ENCODE measurements around the gene CAB39L. TPM values are rescaled to one million over a fixed set of nuclear protein-coding genes. Genes with fewer than 3 reads are reported as not detected.

CAB39L gene
- total RNA-seq, 1 experiment from 2014 or later: 6.2 TPM

DNA sequence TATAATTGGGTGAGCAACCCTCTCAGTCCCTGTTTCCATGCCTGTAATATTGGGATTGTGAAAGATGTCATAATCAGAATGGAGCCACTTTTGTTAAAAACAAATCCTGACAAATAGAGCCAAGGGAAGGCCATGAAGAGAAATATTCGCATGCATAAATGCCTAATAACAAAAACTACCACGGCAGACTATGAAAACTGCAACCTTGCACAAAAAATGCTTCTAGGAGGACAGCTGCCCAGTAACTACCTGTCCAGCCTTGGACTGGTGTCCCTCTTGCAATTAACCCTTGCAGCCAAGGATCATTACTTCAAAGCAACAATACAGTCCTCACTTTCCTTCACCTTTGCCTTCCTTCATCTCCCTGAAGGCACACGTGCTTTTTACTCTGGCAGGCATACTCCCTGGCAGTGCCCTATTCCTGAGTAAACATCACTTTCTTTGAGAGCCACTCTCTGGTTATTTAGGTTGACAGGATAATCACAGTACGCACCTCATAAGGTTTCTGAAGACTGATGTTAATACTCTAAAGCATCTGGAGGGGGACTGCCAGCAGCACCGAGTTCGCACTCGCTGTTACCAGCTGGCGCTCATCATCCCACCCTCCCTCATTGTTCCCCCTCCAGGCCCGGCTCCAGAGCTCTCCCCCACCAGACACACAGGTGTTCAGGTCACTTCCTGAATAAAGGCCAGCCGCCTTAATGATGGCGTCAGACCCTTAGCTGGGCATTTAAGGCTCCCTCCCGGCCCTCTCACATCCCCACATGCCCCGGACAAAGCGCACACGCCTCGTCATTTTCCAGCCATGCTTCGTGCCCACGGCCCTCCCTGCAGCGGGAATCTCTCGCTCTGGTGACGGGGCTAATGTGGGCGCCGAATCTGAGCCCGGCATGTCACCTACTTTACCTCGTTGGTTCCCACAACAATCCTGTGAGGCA lies 138.8 kb downstream of the CAB39L start:
- DNase-seq (ENCODE audit: unreplicated experiment): no peak
- TF ChIP-seq, protein P1, sequence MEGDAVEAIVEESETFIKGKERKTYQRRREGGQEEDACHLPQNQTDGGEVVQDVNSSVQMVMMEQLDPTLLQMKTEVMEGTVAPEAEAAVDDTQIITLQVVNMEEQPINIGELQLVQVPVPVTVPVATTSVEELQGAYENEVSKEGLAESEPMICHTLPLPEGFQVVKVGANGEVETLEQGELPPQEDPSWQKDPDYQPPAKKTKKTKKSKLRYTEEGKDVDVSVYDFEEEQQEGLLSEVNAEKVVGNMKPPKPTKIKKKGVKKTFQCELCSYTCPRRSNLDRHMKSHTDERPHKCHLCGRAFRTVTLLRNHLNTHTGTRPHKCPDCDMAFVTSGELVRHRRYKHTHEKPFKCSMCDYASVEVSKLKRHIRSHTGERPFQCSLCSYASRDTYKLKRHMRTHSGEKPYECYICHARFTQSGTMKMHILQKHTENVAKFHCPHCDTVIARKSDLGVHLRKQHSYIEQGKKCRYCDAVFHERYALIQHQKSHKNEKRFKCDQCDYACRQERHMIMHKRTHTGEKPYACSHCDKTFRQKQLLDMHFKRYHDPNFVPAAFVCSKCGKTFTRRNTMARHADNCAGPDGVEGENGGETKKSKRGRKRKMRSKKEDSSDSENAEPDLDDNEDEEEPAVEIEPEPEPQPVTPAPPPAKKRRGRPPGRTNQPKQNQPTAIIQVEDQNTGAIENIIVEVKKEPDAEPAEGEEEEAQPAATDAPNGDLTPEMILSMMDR (IDR thresholded peaks at IDR 0.05; ENCODE audit: unreplicated experiment): no peak
- no peaks in the 10 kb centered on the region for H3K9me3 Mint-ChIP-seq (ENCODE audit: unreplicated experiment)
- BruUV-seq (replicated peaks): no TSS peak
- intact Hi-C loops (cut with micrococcal nuclease): no loop called here
- no peaks in the 10 kb centered on the region for H3K36me3 Mint-ChIP-seq (ENCODE audit: insufficient read depth, unreplicated experiment)
- H3K27me3 Mint-ChIP-seq (ENCODE audit: insufficient read depth, unreplicated experiment): no peaks in the 10 kb centered on the region
- POLR2A ChIA-PET: no interaction called here
- CTCF ChIA-PET: interaction anchor here (1.6 kb wide), 1 partner anchor 303 kb away, joined by 5 read pairs; no protein-coding TSS in a partner anchor
- peaks cover 17% of the 10 kb centered on the region for H3K4me1 Mint-ChIP-seq (ENCODE audit: insufficient read depth, unreplicated experiment)
- H3K27ac Mint-ChIP-seq (ENCODE audit: low read depth, unreplicated experiment): no peak overlapping the region
- H3K4me3 Mint-ChIP-seq (ENCODE audit: unreplicated experiment): no peak overlapping the region

DNA sequence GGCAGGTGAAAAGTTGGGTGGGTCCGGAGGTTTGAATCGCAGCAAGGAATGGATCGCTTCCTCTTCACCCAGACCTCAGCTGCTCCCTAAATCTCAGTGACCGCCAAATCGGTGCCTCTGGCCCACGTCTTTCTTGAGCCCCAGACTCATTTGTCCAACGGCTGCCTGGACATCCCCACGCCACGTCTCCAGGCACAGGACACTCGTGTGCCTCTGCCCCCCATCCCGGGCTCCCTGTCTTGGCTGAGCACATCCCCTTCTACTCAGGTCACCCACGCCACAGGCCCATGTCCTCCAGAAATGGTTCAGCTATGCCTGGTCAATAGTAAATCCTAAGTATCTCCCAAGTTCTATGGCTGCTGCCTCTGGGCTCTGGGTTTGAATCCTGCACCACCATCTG lies 139.5 kb downstream of the CAB39L start:
- no peak overlapping the region for H3K4me3 Mint-ChIP-seq (ENCODE audit: unreplicated experiment)
- peaks cover 18% of the 10 kb centered on the region for H3K4me1 Mint-ChIP-seq (ENCODE audit: insufficient read depth, unreplicated experiment)
- ChIA-PET CTCF (no interaction called here), POLR2A (no interaction called here)
- H3K27me3 Mint-ChIP-seq (ENCODE audit: insufficient read depth, unreplicated experiment): no peaks in the 10 kb centered on the region
- H3K36me3 Mint-ChIP-seq (ENCODE audit: insufficient read depth, unreplicated experiment): peaks cover 2% of the 10 kb centered on the region
- BruUV-seq (replicated peaks): no TSS peak
- TF ChIP-seq, protein P1 (IDR thresholded peaks at IDR 0.05; ENCODE audit: unreplicated experiment): no peak
- H3K27ac Mint-ChIP-seq (ENCODE audit: low read depth, unreplicated experiment): no peak overlapping the region
- intact Hi-C loops (cut with micrococcal nuclease): no loop called here
- no peaks in the 10 kb centered on the region for H3K9me3 Mint-ChIP-seq (ENCODE audit: unreplicated experiment)
- no peak for DNase-seq (ENCODE audit: unreplicated experiment)

DNA sequence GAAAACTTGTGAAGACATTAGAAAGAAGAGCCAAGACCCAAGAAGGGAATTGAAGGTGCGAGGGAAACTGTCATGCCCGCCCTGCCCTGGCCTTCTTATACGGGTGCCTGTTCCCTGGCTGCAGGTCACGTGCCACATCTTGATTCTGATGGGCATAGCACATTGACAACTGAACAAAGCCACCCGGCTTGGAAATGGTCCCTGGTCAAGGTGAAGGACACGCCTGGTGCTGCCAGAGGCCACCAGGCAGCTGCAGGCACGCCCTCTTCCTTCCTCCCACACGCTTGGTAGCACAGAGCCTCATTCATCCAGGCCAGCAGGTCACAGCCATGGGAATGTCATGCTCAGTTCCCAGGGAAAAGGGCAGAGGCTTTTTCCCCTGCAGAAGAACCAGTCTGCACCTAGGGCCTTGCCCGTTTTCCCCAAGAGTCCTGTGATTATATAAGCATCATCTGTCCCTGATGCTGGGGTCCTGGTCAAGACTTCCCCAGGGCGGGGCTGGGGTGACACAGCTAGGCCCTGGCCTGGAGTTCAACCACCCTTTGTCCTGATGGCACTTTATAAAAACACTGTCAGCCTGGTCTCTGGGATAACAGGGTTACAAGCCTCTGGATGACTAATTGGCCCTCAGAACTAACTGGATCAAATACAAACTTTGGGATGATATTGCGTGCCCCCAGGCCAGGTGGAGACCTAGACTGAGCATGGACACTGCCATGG lies 140.2 kb downstream of the CAB39L start:
- ChIA-PET POLR2A (no interaction called here), CTCF (interaction anchor here (0.5 to 1.4 kb wide), 4 partner anchors 126 to 266 kb away, joined by 3 to 4 read pairs (median 3); no protein-coding TSS in a partner anchor)
- peaks cover 23% of the 10 kb centered on the region for H3K4me1 Mint-ChIP-seq (ENCODE audit: insufficient read depth, unreplicated experiment)
- no peaks in the 10 kb centered on the region for H3K9me3 Mint-ChIP-seq (ENCODE audit: unreplicated experiment)
- no peak overlapping the region for H3K4me3 Mint-ChIP-seq (ENCODE audit: unreplicated experiment)
- BruUV-seq (replicated peaks): no TSS peak
- H3K27me3 Mint-ChIP-seq (ENCODE audit: insufficient read depth, unreplicated experiment): no peaks in the 10 kb centered on the region
- H3K36me3 Mint-ChIP-seq (ENCODE audit: insufficient read depth, unreplicated experiment): peaks cover 6% of the 10 kb centered on the region
- H3K27ac Mint-ChIP-seq (ENCODE audit: low read depth, unreplicated experiment): no peak overlapping the region
- intact Hi-C loops (cut with micrococcal nuclease): no loop called here
- TF ChIP-seq, protein P1 (IDR thresholded peaks at IDR 0.05; ENCODE audit: unreplicated experiment): no peak
- DNase-seq (ENCODE audit: unreplicated experiment): no peak

DNA sequence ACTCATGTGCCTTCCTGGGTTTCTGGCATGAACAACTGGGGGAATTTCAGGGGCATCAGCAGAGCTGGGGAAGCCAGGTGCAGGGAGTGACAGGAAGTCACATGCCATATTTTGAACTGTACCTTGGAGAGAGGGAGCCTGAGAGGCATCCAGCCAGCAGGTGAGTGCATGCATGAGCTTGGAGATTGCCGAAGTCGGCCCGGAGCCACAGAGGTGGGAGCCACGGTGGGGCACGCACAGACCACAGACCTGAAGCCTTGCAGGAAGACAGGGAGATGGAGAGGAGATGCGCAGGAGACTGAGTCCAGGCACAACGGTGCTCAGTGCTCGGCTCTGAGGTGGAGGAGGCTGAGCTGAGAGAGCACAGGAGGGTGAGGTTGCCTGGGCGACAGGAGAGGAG lies 141.0 kb downstream of the CAB39L start:
- ChIA-PET POLR2A (interaction anchor here (0.6 to 1.1 kb wide), 2 partner anchors 19 to 366 kb away, joined by 3 read pairs; no protein-coding TSS in a partner anchor), CTCF (interaction anchor here (0.5 to 1.4 kb wide), 9 partner anchors 25 to 397 kb away, joined by 3 to 7 read pairs (median 3); no protein-coding TSS in a partner anchor)
- no peaks in the 10 kb centered on the region for H3K27me3 Mint-ChIP-seq (ENCODE audit: insufficient read depth, unreplicated experiment)
- no peak for DNase-seq (ENCODE audit: unreplicated experiment)
- H3K9me3 Mint-ChIP-seq (ENCODE audit: unreplicated experiment): no peaks in the 10 kb centered on the region
- TF ChIP-seq, protein P1 (IDR thresholded peaks at IDR 0.05; ENCODE audit: unreplicated experiment): no peak
- H3K4me3 Mint-ChIP-seq (ENCODE audit: unreplicated experiment): no peak overlapping the region
- intact Hi-C loops (cut with micrococcal nuclease): no loop called here
- no peak overlapping the region for H3K27ac Mint-ChIP-seq (ENCODE audit: low read depth, unreplicated experiment)
- BruUV-seq (replicated peaks): no TSS peak
- H3K36me3 Mint-ChIP-seq (ENCODE audit: insufficient read depth, unreplicated experiment): peaks cover 6% of the 10 kb centered on the region
- peaks cover 23% of the 10 kb centered on the region for H3K4me1 Mint-ChIP-seq (ENCODE audit: insufficient read depth, unreplicated experiment)
